Mesendoderm (in vitro differentiated cells): ENCODE data around the gene PDE4DIP.
"Not testable (repeated sequence)": the region's sequence is repeated elsewhere in the genome, so short reads cannot be mapped to it uniquely, and the experiment has no call there.

Source experiments
- DNase-seq: peaks from one replicate; pipeline ENCODE4 v3.0.0; 2013
- H2AK5ac ChIP-seq: 2 replicates; pipeline ENCODE4 v1.6.1; 2013; ENCODE audit warnings: low read length, inconsistent platforms
- H2BK120ac ChIP-seq: 2 replicates; pipeline ENCODE4 v1.6.1; 2013; ENCODE audit warnings: low read depth, mild to moderate bottlenecking, low read length, moderate library complexity, mixed read lengths
- H2BK15ac ChIP-seq: replicated peaks from 2 replicates; pipeline ENCODE4 v1.6.1; 2013; ENCODE audit warnings: low read depth, mild to moderate bottlenecking, moderate library complexity
- H2BK5ac ChIP-seq: 2 replicates; pipeline ENCODE4 v1.6.1; 2013; ENCODE audit warnings: low read length, inconsistent platforms
- H3K18ac ChIP-seq: 2 replicates; pipeline ENCODE4 v1.6.1; 2013; ENCODE audit warnings: mild to moderate bottlenecking, low read length, mixed read lengths
- H3K23ac ChIP-seq: one replicate; pipeline ENCODE4 v1.6.1; 2013; ENCODE audit warnings: low read length
- H3K27ac ChIP-seq: 2 replicates; pipeline ENCODE4 v1.5.1; 2013; ENCODE audit warnings: low read depth, mild to moderate bottlenecking, inconsistent platforms, low read length, moderate library complexity
- H3K27me3 ChIP-seq: 2 replicates; pipeline ENCODE4 v1.6.1; 2013; ENCODE audit warnings: low read length, control low read depth, mild to moderate bottlenecking, inconsistent platforms; ENCODE audit not compliant: insufficient read depth, poor library complexity
- H3K36me3 ChIP-seq: 2 replicates; pipeline ENCODE4 v1.6.1; 2013; ENCODE audit warnings: low read length, inconsistent platforms; ENCODE audit not compliant: control insufficient read depth, insufficient read depth
- H3K4ac ChIP-seq: one replicate; pipeline ENCODE4 v1.6.1; 2013; ENCODE audit warnings: low read depth, mild to moderate bottlenecking, low read length, moderate library complexity
- H3K4me1 ChIP-seq: 2 replicates; pipeline ENCODE4 v1.6.1; 2013; ENCODE audit warnings: low read depth, low read length, inconsistent platforms; ENCODE audit not compliant: control insufficient read depth
- H3K4me2 ChIP-seq: 2 replicates; pipeline ENCODE4 v1.6.1; 2013; ENCODE audit warnings: low read length
- H3K4me3 ChIP-seq: 2 replicates; pipeline ENCODE4 v1.5.1; 2013; ENCODE audit warnings: mild to moderate bottlenecking, low read length
- H3K56ac ChIP-seq: one replicate; pipeline ENCODE4 v1.6.1; 2013; ENCODE audit warnings: low read length
- H3K79me1 ChIP-seq: 2 replicates; pipeline ENCODE4 v1.6.1; 2013; ENCODE audit warnings: low read length, inconsistent platforms
- H3K79me2 ChIP-seq: 2 replicates; pipeline ENCODE4 v1.6.1; 2013; ENCODE audit warnings: mild to moderate bottlenecking, low read length; ENCODE audit not compliant: control insufficient read depth, insufficient read depth
- H3K9ac ChIP-seq: 2 replicates; pipeline ENCODE4 v1.6.1; 2013; ENCODE audit warnings: low read length, inconsistent platforms
- H4K5ac ChIP-seq: one replicate; pipeline ENCODE4 v1.6.1; 2013; ENCODE audit warnings: low read length
- H4K8ac ChIP-seq: one replicate; pipeline ENCODE4 v1.6.1; 2013; ENCODE audit warnings: low read depth, mild to moderate bottlenecking, control low read depth, low read length, moderate library complexity
- WGBS: extraction: QIAGEN DNeasy Blood & Tissue Kit; methylation state at CpG from one replicate; pipeline ENCODE4 v1.1.7; 2013; ENCODE audit warnings: low lambda C conversion rate, missing lambda C conversion rate; ENCODE audit not compliant: insufficient coverage; ENCODE audit errors: extremely low coverage; 5-methylcytosine and 5-hydroxymethylcytosine counted together

Gene PDE4DIP

DNA sequence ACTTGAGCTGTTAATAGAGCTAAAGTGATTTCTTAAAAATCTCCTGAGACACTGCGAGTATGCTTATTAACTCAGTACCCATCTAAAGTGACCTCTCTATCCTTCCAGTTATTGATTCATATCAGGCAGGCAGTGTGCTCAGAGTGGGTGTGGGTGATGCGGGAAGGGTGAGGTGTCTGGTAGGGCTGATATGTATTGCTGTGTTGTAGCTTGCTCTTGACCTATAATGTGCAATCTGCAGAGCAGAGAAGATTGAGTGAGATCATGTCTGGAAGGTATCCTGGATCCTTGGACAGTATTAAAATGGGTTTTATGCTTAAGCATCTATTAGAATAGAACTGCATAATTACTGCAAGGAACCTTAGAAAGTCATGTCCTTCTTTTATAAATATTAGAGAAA, 15.8 kb downstream of the PDE4DIP start:
- H2BK120ac ChIP-seq, H3K9ac ChIP-seq, H3K4me3 ChIP-seq, H3K79me1 ChIP-seq, H3K4me2 ChIP-seq, H3K4me1 ChIP-seq, H2BK15ac ChIP-seq, H2BK5ac ChIP-seq, H3K18ac ChIP-seq, H3K79me2 ChIP-seq, H3K27ac ChIP-seq, H3K23ac ChIP-seq, H3K4ac ChIP-seq, H3K36me3 ChIP-seq, H3K56ac ChIP-seq, H3K27me3 ChIP-seq, H4K8ac ChIP-seq, H4K5ac ChIP-seq, DNase-seq, H2AK5ac ChIP-seq: not testable (repeated sequence)
- no CpG with 5 or more reads among the region's 2 CpGs for WGBS

DNA sequence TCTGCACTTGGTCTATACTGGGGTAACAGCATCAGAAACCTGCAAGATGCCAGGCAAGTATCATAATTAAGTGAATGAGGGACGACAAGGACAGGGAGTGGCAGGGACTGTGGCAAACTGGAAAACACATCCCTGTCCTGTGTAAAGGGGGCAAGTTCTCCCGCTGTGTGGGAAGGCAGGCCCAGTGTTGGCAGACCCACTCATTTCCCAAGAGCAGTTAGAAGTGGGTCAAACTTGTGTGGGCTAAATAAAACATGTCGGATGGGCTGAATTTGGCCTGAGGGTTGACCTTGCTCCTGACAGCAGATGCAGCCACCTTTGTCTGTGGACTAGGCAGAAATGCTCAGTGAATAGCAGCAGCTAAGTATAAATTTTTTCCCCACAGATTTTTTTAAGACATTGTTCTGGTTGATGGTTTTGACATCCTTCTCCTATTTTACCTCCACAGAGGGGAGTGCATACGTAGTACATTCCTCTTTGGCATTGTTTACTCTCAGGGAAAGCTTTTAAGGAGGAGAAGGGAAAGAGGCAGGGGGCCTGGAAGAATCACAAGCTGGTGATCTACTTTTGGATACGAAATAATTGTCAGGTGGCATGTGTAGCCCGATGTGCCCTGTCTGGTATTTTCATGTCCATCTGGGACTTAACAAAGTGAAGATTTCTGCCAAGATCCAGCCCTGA, 16.5 kb downstream of the PDE4DIP start:
- not testable (repeated sequence) for H3K4ac ChIP-seq

DNA sequence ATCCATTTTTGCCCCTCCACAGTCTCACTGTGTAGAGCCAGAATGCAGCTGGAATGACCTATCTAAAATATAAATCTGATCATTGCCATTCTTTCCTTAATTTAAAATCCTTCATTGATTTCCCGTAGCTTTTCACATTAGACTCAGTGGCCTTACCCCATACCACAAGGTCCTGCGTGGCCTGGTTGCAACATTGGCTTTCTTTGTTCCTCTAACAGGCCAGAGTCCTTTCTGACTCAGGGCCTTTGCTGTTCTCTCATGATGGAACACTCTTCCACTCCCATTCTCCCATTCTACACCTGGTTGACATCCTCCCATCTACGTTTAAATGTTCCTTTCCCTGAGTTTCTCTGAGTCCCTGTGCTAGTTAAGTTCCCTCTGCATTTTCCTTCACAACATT, 18.4 kb downstream of the PDE4DIP start:
- WGBS: no CpG with 5 or more reads among the region's 3 CpGs
- not testable (repeated sequence) for H3K27ac ChIP-seq, H3K4me3 ChIP-seq, DNase-seq, H3K4ac ChIP-seq, H2BK5ac ChIP-seq, H4K8ac ChIP-seq, H3K79me1 ChIP-seq, H3K23ac ChIP-seq, H3K18ac ChIP-seq, H3K36me3 ChIP-seq, H3K9ac ChIP-seq, H3K27me3 ChIP-seq, H3K79me2 ChIP-seq, H2AK5ac ChIP-seq, H3K4me1 ChIP-seq, H3K56ac ChIP-seq, H2BK15ac ChIP-seq, H4K5ac ChIP-seq, H3K4me2 ChIP-seq, H2BK120ac ChIP-seq

More for the DNA sequence above, 16.5 kb downstream of the PDE4DIP start:
- H2BK120ac ChIP-seq, H3K4me2 ChIP-seq, H3K79me1 ChIP-seq, H3K36me3 ChIP-seq, H3K4me3 ChIP-seq, H3K27ac ChIP-seq, H3K56ac ChIP-seq, H3K27me3 ChIP-seq, H3K79me2 ChIP-seq, H3K4me1 ChIP-seq, H3K23ac ChIP-seq, H4K5ac ChIP-seq, DNase-seq, H2BK15ac ChIP-seq, H3K9ac ChIP-seq, H3K18ac ChIP-seq, H2BK5ac ChIP-seq, H2AK5ac ChIP-seq, H4K8ac ChIP-seq: not testable (repeated sequence)
- no CpG with 5 or more reads among the region's 6 CpGs for WGBS

DNA sequence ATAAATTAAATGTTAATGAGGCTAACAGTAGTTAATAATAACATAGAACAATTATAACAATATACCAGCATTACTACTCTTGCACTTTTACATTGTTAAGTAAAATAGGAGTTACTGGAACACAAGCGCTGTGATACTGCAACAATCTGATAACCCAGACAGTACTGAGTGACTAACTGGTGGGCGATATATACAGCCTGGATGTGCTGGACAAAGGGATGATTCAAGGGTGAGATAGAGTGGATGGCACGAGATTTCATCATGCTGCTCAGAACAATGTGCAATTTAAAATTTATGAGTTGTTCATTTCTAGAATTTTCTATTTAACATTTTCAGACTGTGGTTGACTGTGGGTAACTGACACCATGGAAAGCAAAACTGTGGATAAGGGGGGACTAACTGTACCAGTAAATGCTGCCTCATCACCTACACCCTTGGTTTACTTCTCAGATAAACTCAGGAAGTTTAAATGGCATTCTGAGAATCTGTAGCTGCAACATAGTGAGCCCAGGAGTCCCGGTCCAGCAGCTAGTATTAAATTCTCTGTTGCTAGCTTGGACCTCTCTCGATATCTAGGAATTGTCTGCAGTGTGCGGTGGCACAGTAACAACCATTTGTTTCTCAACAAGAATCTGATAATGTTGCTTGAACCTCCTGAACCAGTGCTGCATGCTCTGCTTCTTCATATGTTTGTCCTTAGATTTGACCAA, 24.9 kb downstream of the PDE4DIP start:
- not testable (repeated sequence) for H4K5ac ChIP-seq, H2BK120ac ChIP-seq, H3K27ac ChIP-seq, H2BK5ac ChIP-seq, H2AK5ac ChIP-seq, H3K36me3 ChIP-seq, H3K4ac ChIP-seq, H3K27me3 ChIP-seq, DNase-seq, H3K23ac ChIP-seq, H3K4me3 ChIP-seq, H3K56ac ChIP-seq, H3K79me2 ChIP-seq, H3K4me1 ChIP-seq, H3K18ac ChIP-seq, H3K4me2 ChIP-seq, H3K9ac ChIP-seq, H2BK15ac ChIP-seq, H4K8ac ChIP-seq, H3K79me1 ChIP-seq
- WGBS: no CpG with 5 or more reads among the region's 6 CpGs

DNA sequence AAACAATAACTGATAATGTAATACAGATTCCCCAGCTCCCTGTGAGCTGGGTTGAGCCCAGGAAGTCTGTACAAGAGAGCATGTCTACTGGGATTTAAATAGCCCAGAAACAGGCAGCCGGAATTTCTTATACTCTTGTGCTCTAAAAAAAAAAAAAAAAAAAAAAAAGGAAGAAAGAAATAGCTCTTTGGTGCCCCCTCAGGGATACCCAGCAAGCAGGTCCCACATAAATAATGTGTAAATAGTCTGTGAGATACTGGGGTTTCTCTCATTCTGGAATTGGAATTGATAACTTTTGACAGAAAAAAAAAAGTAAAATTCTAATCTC, 25.4 kb downstream of the PDE4DIP start:
- not testable (repeated sequence) for H2BK15ac ChIP-seq, H4K8ac ChIP-seq, H3K27ac ChIP-seq, H4K5ac ChIP-seq, H3K4ac ChIP-seq, DNase-seq, H2BK5ac ChIP-seq, H2AK5ac ChIP-seq, H3K9ac ChIP-seq, H3K56ac ChIP-seq, H3K27me3 ChIP-seq, H3K4me1 ChIP-seq, H3K79me2 ChIP-seq, H3K23ac ChIP-seq, H3K4me3 ChIP-seq, H3K36me3 ChIP-seq, H2BK120ac ChIP-seq, H3K79me1 ChIP-seq, H3K18ac ChIP-seq, H3K4me2 ChIP-seq
- WGBS: no CpG with 5 or more reads among the region's 1 CpG
